Gastrocnemius medialis (tissue), 4 donors: ENCODE data around the gene VAMP5.

Source experiments
- POLR2A ChIP-seq, 2 donors: fragments of 450-650 bp; IDR thresholded peaks; one replicate each; pipeline ENCODE4 v1.6.1; 2017; ENCODE audit warnings: antibody characterized with exemption in 2 of 2, mild to moderate bottlenecking in 2 of 2, moderate library complexity in 2 of 2
- TF ChIP-seq, protein P1 (sequence below), 5 experiments: fragments of 450-650 bp in 3 of 5; fragments of 200-600 bp in 2 of 5; sonication (generic) in 2 of 5; IDR thresholded peaks in 4 of 5; conservative IDR thresholded peaks in 1 of 5; 1 replicate in 4 of 5; 2 replicates in 1 of 5; pipeline ENCODE4 v1.5.1; 2016 to 2019; ENCODE audit warnings: antibody characterized with exemption in 5 of 5, mild to moderate bottlenecking in 3 of 5, moderate library complexity in 3 of 5

DNA sequence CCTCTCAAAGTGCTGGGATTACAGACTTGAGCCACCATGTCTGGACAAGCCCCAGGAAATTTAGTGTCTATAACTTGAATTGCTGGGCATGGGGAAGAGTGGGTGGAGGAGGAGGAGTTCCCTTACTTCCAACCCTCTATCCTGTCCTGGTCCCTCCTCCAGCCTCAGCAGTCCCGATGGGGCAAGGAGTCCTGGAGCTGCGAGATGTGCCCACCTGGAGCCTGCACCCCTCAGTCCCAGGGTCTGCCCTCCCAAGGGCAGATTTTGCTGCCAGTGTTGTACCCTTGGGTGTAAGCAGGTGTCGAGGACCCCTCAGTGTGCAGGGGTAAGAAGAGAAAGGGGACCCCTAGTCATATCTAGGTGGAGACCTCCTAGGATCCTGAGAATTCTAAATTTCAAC, 4.0 kb upstream of the VAMP5 start:
- no peak for TF ChIP-seq POLR2A (IDR thresholded peaks at IDR 0.05)
- TF ChIP-seq, protein P1, sequence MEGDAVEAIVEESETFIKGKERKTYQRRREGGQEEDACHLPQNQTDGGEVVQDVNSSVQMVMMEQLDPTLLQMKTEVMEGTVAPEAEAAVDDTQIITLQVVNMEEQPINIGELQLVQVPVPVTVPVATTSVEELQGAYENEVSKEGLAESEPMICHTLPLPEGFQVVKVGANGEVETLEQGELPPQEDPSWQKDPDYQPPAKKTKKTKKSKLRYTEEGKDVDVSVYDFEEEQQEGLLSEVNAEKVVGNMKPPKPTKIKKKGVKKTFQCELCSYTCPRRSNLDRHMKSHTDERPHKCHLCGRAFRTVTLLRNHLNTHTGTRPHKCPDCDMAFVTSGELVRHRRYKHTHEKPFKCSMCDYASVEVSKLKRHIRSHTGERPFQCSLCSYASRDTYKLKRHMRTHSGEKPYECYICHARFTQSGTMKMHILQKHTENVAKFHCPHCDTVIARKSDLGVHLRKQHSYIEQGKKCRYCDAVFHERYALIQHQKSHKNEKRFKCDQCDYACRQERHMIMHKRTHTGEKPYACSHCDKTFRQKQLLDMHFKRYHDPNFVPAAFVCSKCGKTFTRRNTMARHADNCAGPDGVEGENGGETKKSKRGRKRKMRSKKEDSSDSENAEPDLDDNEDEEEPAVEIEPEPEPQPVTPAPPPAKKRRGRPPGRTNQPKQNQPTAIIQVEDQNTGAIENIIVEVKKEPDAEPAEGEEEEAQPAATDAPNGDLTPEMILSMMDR (IDR thresholded peaks at IDR 0.05 in 4 of 5, conservative IDR thresholded peaks at IDR 0.05 in 1 of 5): no peak
